ENCODE results near the gene CCDC146.

GRCh38 chr7:77253151-77253550 lies 130.7 kb downstream of the CCDC146 start:
- TF ChIP-seq, protein P1, sequence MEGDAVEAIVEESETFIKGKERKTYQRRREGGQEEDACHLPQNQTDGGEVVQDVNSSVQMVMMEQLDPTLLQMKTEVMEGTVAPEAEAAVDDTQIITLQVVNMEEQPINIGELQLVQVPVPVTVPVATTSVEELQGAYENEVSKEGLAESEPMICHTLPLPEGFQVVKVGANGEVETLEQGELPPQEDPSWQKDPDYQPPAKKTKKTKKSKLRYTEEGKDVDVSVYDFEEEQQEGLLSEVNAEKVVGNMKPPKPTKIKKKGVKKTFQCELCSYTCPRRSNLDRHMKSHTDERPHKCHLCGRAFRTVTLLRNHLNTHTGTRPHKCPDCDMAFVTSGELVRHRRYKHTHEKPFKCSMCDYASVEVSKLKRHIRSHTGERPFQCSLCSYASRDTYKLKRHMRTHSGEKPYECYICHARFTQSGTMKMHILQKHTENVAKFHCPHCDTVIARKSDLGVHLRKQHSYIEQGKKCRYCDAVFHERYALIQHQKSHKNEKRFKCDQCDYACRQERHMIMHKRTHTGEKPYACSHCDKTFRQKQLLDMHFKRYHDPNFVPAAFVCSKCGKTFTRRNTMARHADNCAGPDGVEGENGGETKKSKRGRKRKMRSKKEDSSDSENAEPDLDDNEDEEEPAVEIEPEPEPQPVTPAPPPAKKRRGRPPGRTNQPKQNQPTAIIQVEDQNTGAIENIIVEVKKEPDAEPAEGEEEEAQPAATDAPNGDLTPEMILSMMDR (conservative IDR thresholded peaks at IDR 0.05; ENCODE audit: low read depth, low read length) = no peak
- TF ChIP-seq EZH2 (IDR thresholded peaks at IDR 0.05; ENCODE audit: borderline replicate concordance, low read depth, low read length, poor library complexity, severe bottlenecking) = no peak

Data from A673 (cell line).